Nephron progenitor cell (in vitro differentiated cells): ENCODE measurements around the gene LDLRAD3.

Source experiments
- DNase-seq: peaks from one replicate; pipeline ENCODE4 v3.0.0; 2021
- H3K27ac Mint-ChIP-seq: 2 replicates; pipeline ENCODE4 v1.8.0; 2021; ENCODE audit warnings: mild to moderate bottlenecking, moderate library complexity, mixed read lengths
- H3K27me3 Mint-ChIP-seq: 2 replicates; pipeline ENCODE4 v1.8.0; 2021; ENCODE audit warnings: mild to moderate bottlenecking, low read depth, mixed read lengths; ENCODE audit not compliant: poor library complexity
- H3K36me3 Mint-ChIP-seq: 2 replicates; pipeline ENCODE4 v1.8.0; 2021; ENCODE audit warnings: low read depth, mixed read lengths
- H3K4me1 Mint-ChIP-seq: 2 replicates; pipeline ENCODE4 v1.8.0; 2021; ENCODE audit warnings: mixed read lengths
- H3K4me3 Mint-ChIP-seq: 2 replicates; pipeline ENCODE4 v1.8.0; 2021; ENCODE audit warnings: mild to moderate bottlenecking, moderate library complexity, mixed read lengths
- H3K9me3 Mint-ChIP-seq: 2 replicates; pipeline ENCODE4 v1.8.0; 2021; ENCODE audit warnings: mild to moderate bottlenecking, moderate library complexity, mixed read lengths
- TF ChIP-seq, protein P1 (sequence below): fragments of 200-600 bp; sonication (generic); IDR thresholded peaks from 2 replicates; pipeline ENCODE4 v1.5.0; 2021; ENCODE audit warnings: antibody characterized with exemption

Gene LDLRAD3

DNA sequence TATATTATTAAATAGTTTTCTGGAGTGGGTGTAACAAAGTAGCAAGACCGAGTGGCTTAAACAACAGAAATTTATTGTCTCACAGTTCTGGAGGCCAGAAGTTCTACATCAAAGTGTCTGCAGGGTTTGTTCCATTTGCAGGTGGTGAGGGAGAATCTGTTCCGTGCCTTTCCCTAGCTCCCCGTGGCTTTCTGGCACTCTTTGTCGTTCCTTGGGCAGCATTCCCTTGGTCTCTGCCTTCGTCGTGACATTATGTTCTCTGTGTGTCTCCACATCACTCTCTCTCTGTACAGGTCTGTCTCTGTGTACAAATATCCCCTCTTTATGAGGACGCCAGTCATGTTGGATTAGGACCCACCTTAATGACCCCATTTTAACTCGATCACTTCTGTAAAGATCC is 38.2 kb downstream of the LDLRAD3 start:
- peaks cover 34% of the 10 kb centered on the region for H3K36me3 Mint-ChIP-seq
- peaks cover 62% of the 10 kb centered on the region for H3K4me1 Mint-ChIP-seq
- no peak overlapping the region for H3K4me3 Mint-ChIP-seq

DNA sequence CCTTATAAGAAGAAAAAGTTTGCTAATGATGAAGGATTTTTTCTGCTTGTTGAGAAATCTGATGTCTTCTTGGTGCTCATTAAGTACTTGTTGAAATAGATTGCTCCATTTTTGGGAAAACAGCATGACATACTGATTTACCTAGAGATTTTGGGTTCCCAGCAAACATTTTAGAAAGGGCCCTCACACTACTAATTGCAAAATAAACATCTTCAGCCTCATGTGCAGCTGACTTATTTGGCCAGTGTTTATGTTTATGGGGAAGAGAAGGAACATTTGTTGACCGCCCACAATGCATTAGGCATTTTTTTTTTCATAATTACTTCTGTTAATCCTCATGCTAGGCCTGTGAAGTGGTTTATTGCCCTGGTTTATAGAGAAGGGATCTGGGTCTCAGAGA is 40.1 kb downstream of the LDLRAD3 start:
- Mint-ChIP-seq H3K27me3 (peaks cover 3% of the 10 kb centered on the region), H3K36me3 (peaks cover 47% of the 10 kb centered on the region), H3K27ac (no peak overlapping the region), H3K9me3 (peaks cover 50% of the 10 kb centered on the region), H3K4me3 (no peak overlapping the region), H3K4me1 (peaks cover 43% of the 10 kb centered on the region)
- no peak for DNase-seq
- TF ChIP-seq, protein P1, sequence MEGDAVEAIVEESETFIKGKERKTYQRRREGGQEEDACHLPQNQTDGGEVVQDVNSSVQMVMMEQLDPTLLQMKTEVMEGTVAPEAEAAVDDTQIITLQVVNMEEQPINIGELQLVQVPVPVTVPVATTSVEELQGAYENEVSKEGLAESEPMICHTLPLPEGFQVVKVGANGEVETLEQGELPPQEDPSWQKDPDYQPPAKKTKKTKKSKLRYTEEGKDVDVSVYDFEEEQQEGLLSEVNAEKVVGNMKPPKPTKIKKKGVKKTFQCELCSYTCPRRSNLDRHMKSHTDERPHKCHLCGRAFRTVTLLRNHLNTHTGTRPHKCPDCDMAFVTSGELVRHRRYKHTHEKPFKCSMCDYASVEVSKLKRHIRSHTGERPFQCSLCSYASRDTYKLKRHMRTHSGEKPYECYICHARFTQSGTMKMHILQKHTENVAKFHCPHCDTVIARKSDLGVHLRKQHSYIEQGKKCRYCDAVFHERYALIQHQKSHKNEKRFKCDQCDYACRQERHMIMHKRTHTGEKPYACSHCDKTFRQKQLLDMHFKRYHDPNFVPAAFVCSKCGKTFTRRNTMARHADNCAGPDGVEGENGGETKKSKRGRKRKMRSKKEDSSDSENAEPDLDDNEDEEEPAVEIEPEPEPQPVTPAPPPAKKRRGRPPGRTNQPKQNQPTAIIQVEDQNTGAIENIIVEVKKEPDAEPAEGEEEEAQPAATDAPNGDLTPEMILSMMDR, result no peak

More for the DNA sequence above, 38.2 kb downstream of the LDLRAD3 start:
- TF ChIP-seq, protein P1, result no peak
- DNase-seq, result no peak
- Mint-ChIP-seq H3K27ac (peak overlapping the region; percentile 66), H3K27me3 (peaks cover 3% of the 10 kb centered on the region), H3K9me3 (peaks cover 34% of the 10 kb centered on the region)

DNA sequence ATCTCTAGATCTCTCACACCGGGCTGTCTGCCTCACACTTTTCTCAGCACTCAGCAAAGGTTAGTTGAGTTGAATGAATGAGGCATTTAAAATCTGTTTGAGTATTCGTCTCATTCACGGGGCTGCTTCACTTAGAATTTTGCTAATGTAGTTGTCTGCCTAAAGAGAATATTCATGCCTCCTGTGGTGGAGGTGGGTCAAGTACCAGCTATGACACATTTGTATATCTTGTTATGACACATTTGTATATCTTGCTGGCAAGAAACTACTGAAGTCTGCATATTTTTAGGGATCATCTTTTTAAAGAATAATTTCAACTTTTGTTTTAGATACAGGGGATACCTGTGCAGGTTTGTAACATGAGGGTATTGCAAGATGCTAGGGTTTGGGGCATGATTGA is 43.1 kb downstream of the LDLRAD3 start:
- TF ChIP-seq, protein P1, result no peak
- peaks cover 61% of the 10 kb centered on the region for H3K9me3 Mint-ChIP-seq
- no peaks in the 10 kb centered on the region for H3K27me3 Mint-ChIP-seq
- H3K4me1 Mint-ChIP-seq, result peaks cover 32% of the 10 kb centered on the region
- no peak overlapping the region for H3K27ac Mint-ChIP-seq
- peaks cover 60% of the 10 kb centered on the region for H3K36me3 Mint-ChIP-seq
- H3K4me3 Mint-ChIP-seq, result no peak overlapping the region
- DNase-seq, result no peak

DNA sequence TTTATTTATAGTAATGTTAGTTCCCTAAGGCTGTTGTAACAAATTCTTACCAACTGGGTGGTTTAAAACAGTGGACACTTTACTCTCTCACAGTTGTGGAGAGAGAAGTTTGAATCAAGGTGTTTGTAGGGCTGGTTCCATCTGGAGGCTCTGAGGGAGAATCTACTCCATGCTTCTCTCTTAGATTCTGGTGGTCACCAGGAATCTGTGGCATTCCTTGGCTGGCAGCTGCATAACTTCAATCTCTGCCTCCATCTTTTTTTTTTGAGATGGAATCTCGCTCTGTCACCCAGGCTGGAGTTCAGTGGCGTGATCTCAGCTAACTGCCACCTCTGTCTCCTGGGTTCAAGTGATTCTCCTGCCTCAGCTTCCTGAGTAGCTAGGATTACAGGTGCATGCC is 46.3 kb downstream of the LDLRAD3 start:
- no peaks in the 10 kb centered on the region for H3K27me3 Mint-ChIP-seq
- peaks cover 76% of the 10 kb centered on the region for H3K36me3 Mint-ChIP-seq
- peaks cover 72% of the 10 kb centered on the region for H3K9me3 Mint-ChIP-seq
- no peak for DNase-seq
- H3K4me3 Mint-ChIP-seq, result no peak overlapping the region
- peaks cover 30% of the 10 kb centered on the region for H3K4me1 Mint-ChIP-seq
- no peak overlapping the region for H3K27ac Mint-ChIP-seq
- TF ChIP-seq, protein P1, result no peak

DNA sequence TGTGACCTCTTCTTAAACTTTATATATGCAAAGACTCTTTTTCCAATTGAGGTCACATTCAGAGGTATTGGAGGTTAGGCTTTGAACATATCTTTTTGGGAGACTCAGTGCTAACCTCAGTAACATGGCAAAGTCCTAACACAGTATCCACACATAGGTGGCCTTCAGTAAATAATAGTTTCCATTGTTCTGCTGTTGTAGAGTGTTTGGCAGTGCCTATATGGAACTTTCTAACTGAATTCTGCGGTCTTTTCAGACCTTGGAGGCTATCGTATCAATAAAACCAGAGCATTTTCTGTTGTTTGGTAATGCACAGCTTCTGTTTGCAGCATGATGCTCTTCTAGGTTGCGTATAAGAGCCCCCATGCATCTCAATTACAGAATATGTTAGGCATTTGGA is 47.0 kb downstream of the LDLRAD3 start:
- H3K36me3 Mint-ChIP-seq, result peaks cover 76% of the 10 kb centered on the region
- H3K27me3 Mint-ChIP-seq, result no peaks in the 10 kb centered on the region
- TF ChIP-seq, protein P1, result no peak
- peak overlapping the region; percentile 8 for H3K27ac Mint-ChIP-seq
- H3K4me1 Mint-ChIP-seq, result peaks cover 30% of the 10 kb centered on the region
- no peak for DNase-seq
- no peak overlapping the region for H3K4me3 Mint-ChIP-seq
- peaks cover 72% of the 10 kb centered on the region for H3K9me3 Mint-ChIP-seq

DNA sequence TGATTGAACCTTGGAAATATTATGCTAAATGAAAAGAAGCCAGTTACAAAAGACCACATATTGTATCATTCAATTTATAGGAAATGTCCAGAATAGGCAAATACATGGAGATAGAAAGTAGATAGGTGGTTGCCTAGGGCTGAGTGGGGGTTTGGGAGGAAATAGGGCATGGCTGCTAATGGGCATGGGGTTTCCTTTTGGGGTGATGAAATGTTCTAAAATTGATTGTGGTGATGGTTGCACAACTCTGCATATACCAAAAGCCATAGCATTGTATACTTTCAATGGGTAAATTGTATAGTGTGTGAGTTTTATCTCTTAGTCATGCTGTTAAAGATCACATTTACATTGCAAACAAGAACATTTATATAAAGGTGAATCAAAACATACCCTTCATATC is 48.7 kb downstream of the LDLRAD3 start:
- no peak overlapping the region for H3K27ac Mint-ChIP-seq
- no peaks in the 10 kb centered on the region for H3K27me3 Mint-ChIP-seq
- H3K9me3 Mint-ChIP-seq, result peaks cover 72% of the 10 kb centered on the region
- TF ChIP-seq, protein P1, result no peak
- H3K4me3 Mint-ChIP-seq, result no peak overlapping the region
- H3K4me1 Mint-ChIP-seq, result peaks cover 39% of the 10 kb centered on the region
- H3K36me3 Mint-ChIP-seq, result peaks cover 76% of the 10 kb centered on the region
- no peak for DNase-seq
